ENCODE data around the gene BLOC1S2.
A peak's percentile ranks its signal among the peaks of the same experiment; 100 is the strongest.
"Not testable (repeated sequence)": the region's sequence is repeated elsewhere in the genome, so short reads cannot be mapped to it uniquely, and the experiment has no call there.

BLOC1S2 gene

GRCh38 chr10:100286051-100287033 is at the start of gene BLOC1S2:
Gene BLOC1S2 (minus strand): TSS chr10:100286680. CDS start chr10:100286659, 21 bp downstream.
- peak; percentile 99 for DNase-seq (ENCODE audit: low spot score)

- no peak for DNase-seq (ENCODE audit: low spot score)
Measured at GRCh38 chr10:100334762-100335161, 48.3 kb upstream of the BLOC1S2 start.

GRCh38 chr10:100333661-100334440 is 47.4 kb upstream of the BLOC1S2 start:
- DNase-seq (ENCODE audit: low spot score) = no peak

- DNase-seq (ENCODE audit: low spot score) = no peak
Measured at GRCh38 chr10:100333106-100333505, 46.6 kb upstream of the BLOC1S2 start.

GRCh38 chr10:100330079-100330478 is 43.6 kb upstream of the BLOC1S2 start, which contains the start of gene PKD2L1:
Gene PKD2L1 (minus strand): TSS chr10:100330228. CDS start chr10:100330103, 125 bp downstream.
- no peak for DNase-seq (ENCODE audit: low spot score)

- no peak for DNase-seq (ENCODE audit: low spot score)
Measured at GRCh38 chr10:100328198-100328597, 41.7 kb upstream of the BLOC1S2 start.

- no peak for DNase-seq (ENCODE audit: low spot score)
Measured at GRCh38 chr10:100327718-100328009, 41.2 kb upstream of the BLOC1S2 start.

GRCh38 chr10:100327007-100327717 is 40.7 kb upstream of the BLOC1S2 start:
- DNase-seq (ENCODE audit: low spot score) = no peak

- DNase-seq (ENCODE audit: low spot score) = no peak
Measured at GRCh38 chr10:100325158-100325557, 38.7 kb upstream of the BLOC1S2 start.

GRCh38 chr10:100319707-100320402 is 33.4 kb upstream of the BLOC1S2 start:
- no peak for DNase-seq (ENCODE audit: low spot score)

- DNase-seq (ENCODE audit: low spot score) = no peak
Measured at GRCh38 chr10:100318207-100318606, 31.7 kb upstream of the BLOC1S2 start.

- DNase-seq (ENCODE audit: low spot score) = no peak
Measured at GRCh38 chr10:100315615-100316014, 29.1 kb upstream of the BLOC1S2 start.

- DNase-seq (ENCODE audit: low spot score) = no peak
Measured at GRCh38 chr10:100311298-100311697, 24.8 kb upstream of the BLOC1S2 start.

- no peak for DNase-seq (ENCODE audit: low spot score)
Measured at GRCh38 chr10:100307684-100308083, 21.2 kb upstream of the BLOC1S2 start.

GRCh38 chr10:100306861-100307260 is 20.4 kb upstream of the BLOC1S2 start:
- no peak for DNase-seq (ENCODE audit: low spot score)

GRCh38 chr10:100304414-100304813 is 17.9 kb upstream of the BLOC1S2 start:
- no peak for DNase-seq (ENCODE audit: low spot score)

- peak; percentile 39 for DNase-seq (ENCODE audit: low spot score)
Measured at GRCh38 chr10:100303724-100304319, 17.3 kb upstream of the BLOC1S2 start.

GRCh38 chr10:100301123-100301522 is 14.6 kb upstream of the BLOC1S2 start:
- not testable (repeated sequence) for DNase-seq (ENCODE audit: low spot score)

- DNase-seq (ENCODE audit: low spot score) = no peak
Measured at GRCh38 chr10:100297242-100297641, 10.8 kb upstream of the BLOC1S2 start.

GRCh38 chr10:100293066-100293465 is 6.6 kb upstream of the BLOC1S2 start:
- DNase-seq (ENCODE audit: low spot score) = no peak

- DNase-seq (ENCODE audit: low spot score) = not testable (repeated sequence)
Measured at GRCh38 chr10:100292300-100292699, 5.8 kb upstream of the BLOC1S2 start.
